GM23338 (cell line): ENCODE results near the gene SLC50A1.

Experiments
- CREB1 ChIP-seq: fragments of 250-450 bp; sonication (Bioruptor Pico); IDR thresholded peaks from 2 replicates; pipeline ENCODE4 v1.5.0; 2020; ENCODE audit warnings: low read depth, mild to moderate bottlenecking, moderate library complexity
- EZH2 ChIP-seq: fragments of 200-600 bp; sonication (generic); IDR thresholded peaks from one replicate; pipeline ENCODE4 v1.8.0; 2017; ENCODE audit warnings: antibody characterized with exemption, mild to moderate bottlenecking, low read depth; ENCODE audit not compliant: unreplicated experiment
- POLR2AphosphoS5 ChIP-seq: IDR thresholded peaks from 2 replicates; pipeline ENCODE4 v1.6.1; 2016; ENCODE audit warnings: antibody characterized with exemption, low read depth
- TF ChIP-seq, protein P1 (sequence below), 2 experiments: fragments of 200-600 bp in 1 of 2; sonication (generic) in 1 of 2; conservative IDR thresholded peaks; 2 replicates each; pipeline versions ENCODE4 v1.5.1 to v1.6.1; 2016 to 2017; ENCODE audit warnings: antibody characterized with exemption in 2 of 2, low read depth in 2 of 2, mild to moderate bottlenecking in 2 of 2, moderate library complexity in 1 of 2

DNA sequence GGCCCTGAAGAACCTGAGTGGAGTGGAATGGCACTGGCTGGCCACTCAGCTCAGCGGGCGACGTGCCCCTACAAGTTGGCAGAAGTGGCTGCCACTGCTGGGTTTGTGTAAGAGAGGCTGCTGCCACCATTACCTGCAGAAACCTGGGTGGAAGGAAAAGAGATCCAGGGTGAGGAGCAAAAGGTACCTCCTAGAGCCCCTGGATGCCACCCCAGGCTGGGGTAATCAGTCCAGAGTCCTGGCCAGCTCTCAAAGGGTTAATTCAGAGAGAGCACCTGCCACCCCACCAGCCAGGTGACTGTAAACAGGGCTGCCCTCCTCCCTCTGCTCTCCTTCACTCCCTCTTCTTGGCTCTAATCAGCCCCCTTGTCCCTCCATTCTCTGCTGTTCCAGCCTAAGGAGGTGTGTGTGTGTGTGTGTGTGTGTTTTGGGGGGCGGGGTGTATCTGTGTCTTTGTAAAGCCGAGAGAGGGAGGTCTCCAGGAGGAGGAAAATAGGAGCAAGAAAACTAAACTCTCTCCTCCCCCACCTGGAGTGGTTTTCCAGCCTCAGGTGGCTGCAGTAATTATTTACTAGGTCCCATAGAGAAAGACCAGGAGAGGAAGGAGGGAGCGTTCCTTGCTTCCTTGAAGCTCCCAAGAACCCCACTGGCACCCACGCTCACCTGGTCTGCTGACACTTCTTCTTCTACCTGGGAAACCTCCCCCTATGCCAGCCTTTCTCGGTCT is 50.6 kb downstream of the SLC50A1 start:
- TF ChIP-seq, protein P1, sequence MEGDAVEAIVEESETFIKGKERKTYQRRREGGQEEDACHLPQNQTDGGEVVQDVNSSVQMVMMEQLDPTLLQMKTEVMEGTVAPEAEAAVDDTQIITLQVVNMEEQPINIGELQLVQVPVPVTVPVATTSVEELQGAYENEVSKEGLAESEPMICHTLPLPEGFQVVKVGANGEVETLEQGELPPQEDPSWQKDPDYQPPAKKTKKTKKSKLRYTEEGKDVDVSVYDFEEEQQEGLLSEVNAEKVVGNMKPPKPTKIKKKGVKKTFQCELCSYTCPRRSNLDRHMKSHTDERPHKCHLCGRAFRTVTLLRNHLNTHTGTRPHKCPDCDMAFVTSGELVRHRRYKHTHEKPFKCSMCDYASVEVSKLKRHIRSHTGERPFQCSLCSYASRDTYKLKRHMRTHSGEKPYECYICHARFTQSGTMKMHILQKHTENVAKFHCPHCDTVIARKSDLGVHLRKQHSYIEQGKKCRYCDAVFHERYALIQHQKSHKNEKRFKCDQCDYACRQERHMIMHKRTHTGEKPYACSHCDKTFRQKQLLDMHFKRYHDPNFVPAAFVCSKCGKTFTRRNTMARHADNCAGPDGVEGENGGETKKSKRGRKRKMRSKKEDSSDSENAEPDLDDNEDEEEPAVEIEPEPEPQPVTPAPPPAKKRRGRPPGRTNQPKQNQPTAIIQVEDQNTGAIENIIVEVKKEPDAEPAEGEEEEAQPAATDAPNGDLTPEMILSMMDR (conservative IDR thresholded peaks at IDR 0.05; ENCODE audit: low read depth in 2 of 2): no peak
- no peak for TF ChIP-seq POLR2AphosphoS5
- TF ChIP-seq EZH2: no peak
- no peak for TF ChIP-seq CREB1 (CRISPR knock-in tag)
